KMS-11 (cell line): ENCODE data around the gene ZNF142.

Experiments
- H2AFZ ChIP-seq: fragments of 200-600 bp; sonication (generic); 2 replicates; pipeline ENCODE4 v1.6.1; 2016; ENCODE audit warnings: antibody characterized with exemption, mixed run types, low read depth
- H3K27ac ChIP-seq: fragments of 200-600 bp; sonication (generic); 2 replicates; pipeline ENCODE4 v1.6.1; 2016; ENCODE audit warnings: mild to moderate bottlenecking, mixed run types
- H3K27me3 ChIP-seq: fragments of 200-600 bp; sonication (generic); 2 replicates; pipeline ENCODE4 v1.6.1; 2017; ENCODE audit warnings: mild to moderate bottlenecking, low read depth, mixed run types, moderate library complexity; ENCODE audit not compliant: insufficient read depth
- H3K36me3 ChIP-seq: fragments of 200-600 bp; sonication (generic); 2 replicates; pipeline ENCODE4 v1.6.1; 2017; ENCODE audit warnings: mild to moderate bottlenecking, mixed run types; ENCODE audit not compliant: insufficient read depth
- H3K4me1 ChIP-seq: fragments of 200-600 bp; sonication (generic); 2 replicates; pipeline ENCODE4 v1.6.1; 2016; ENCODE audit warnings: mild to moderate bottlenecking, low read depth, mixed run types; ENCODE audit not compliant: poor library complexity, severe bottlenecking
- H3K4me2 ChIP-seq: fragments of 200-600 bp; sonication (generic); 2 replicates; pipeline ENCODE4 v1.7.0; 2016; ENCODE audit warnings: mild to moderate bottlenecking, mixed run types
- H3K4me3 ChIP-seq: fragments of 200-600 bp; sonication (generic); IDR thresholded peaks from 2 replicates; pipeline ENCODE4 v1.6.1; 2017; ENCODE audit warnings: low read depth, low read length, mixed read lengths; ENCODE audit not compliant: insufficient read depth
- H3K79me2 ChIP-seq: fragments of 200-600 bp; sonication (generic); 2 replicates; pipeline ENCODE4 v1.6.1; 2016; ENCODE audit warnings: low read depth, mixed run types; ENCODE audit not compliant: insufficient read depth
- H3K9ac ChIP-seq: fragments of 200-600 bp; sonication (generic); 2 replicates; pipeline ENCODE4 v1.6.1; 2016; ENCODE audit warnings: mild to moderate bottlenecking, mixed run types
- H4K20me1 ChIP-seq: fragments of 200-600 bp; sonication (generic); 2 replicates; pipeline ENCODE4 v1.6.1; 2016; ENCODE audit warnings: mild to moderate bottlenecking, mixed run types; ENCODE audit not compliant: insufficient read depth
- CTCF ChIP-seq: fragments of 200-600 bp; sonication (generic); conservative IDR thresholded peaks from 2 replicates; pipeline ENCODE4 v1.6.1; 2017; ENCODE audit warnings: low read depth, mild to moderate bottlenecking, antibody characterized with exemption, low read length, moderate library complexity, mixed read lengths

ZNF142 gene

DNA sequence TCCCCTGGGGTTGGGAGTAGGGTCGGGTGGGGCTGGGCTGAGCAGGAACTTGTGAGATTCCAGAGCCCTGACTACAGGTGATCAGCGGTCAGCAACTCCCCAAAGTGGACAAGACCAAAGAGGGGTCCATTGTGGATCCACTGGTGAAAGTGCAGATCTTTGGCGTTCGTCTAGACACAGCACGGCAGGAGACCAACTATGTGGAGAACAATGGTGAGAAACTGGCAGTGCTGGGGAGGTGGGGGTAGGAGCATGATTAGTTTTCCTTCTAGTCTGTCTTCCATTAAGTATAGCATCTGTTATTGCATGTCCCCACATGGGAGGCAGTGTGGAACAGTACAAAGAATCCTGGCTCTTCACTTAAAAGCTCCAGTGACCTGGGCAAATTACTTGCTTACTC lies 23.7 kb downstream of the ZNF142 start:
- peaks cover 4% of the 10 kb centered on the region; the same call in 1 of the 2 replicates for H3K36me3 ChIP-seq
- no peak overlapping the region for H3K4me2 ChIP-seq
- H4K20me1 ChIP-seq = no peaks in the 10 kb centered on the region
- no peaks in the 10 kb centered on the region for H3K79me2 ChIP-seq
- H3K4me1 ChIP-seq = no peaks in the 10 kb centered on the region
- H2AFZ ChIP-seq = no peak overlapping the region
- no peak overlapping the region for H3K9ac ChIP-seq
- no peak for TF ChIP-seq CTCF
- no peaks in the 10 kb centered on the region for H3K27me3 ChIP-seq
- no peak overlapping the region for H3K27ac ChIP-seq
- H3K4me3 ChIP-seq = no peak overlapping the region

DNA sequence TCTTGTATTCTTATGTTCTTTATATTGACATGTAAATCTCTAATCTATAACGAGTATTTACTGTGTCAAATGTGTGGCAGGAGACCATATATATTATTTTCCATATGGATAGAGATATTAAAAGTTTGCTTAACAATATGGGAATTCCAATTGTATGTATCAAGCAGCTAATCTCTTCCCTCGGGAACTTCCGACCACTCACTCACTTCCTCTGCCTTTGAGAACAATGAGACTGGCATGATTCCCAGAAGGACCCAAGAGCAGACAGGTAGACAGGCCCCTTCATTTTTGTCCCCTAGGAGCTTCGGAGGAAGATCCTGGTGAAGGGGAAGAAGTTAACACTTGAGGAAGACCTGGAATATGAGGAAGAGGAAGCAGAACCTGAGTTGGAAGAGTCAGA lies 27.6 kb downstream of the ZNF142 start:
- TF ChIP-seq CTCF = no peak
- no peaks in the 10 kb centered on the region for H4K20me1 ChIP-seq
- H3K4me3 ChIP-seq = no peak overlapping the region
- H3K27me3 ChIP-seq = no peaks in the 10 kb centered on the region
- H3K27ac ChIP-seq = no peak overlapping the region
- H3K79me2 ChIP-seq = no peaks in the 10 kb centered on the region
- no peak overlapping the region for H3K4me2 ChIP-seq
- H2AFZ ChIP-seq = no peak overlapping the region
- no peak overlapping the region for H3K9ac ChIP-seq
- H3K4me1 ChIP-seq = no peaks in the 10 kb centered on the region
- no peaks in the 10 kb centered on the region for H3K36me3 ChIP-seq

- no peaks in the 10 kb centered on the region for H3K27me3 ChIP-seq
- H4K20me1 ChIP-seq = no peaks in the 10 kb centered on the region
- no peak overlapping the region for H2AFZ ChIP-seq
- no peaks in the 10 kb centered on the region for H3K36me3 ChIP-seq
- no peak for TF ChIP-seq CTCF
- no peak overlapping the region for H3K4me2 ChIP-seq
- no peaks in the 10 kb centered on the region for H3K4me1 ChIP-seq
- H3K27ac ChIP-seq = no peak overlapping the region
- H3K4me3 ChIP-seq = no peak overlapping the region
- H3K79me2 ChIP-seq = no peaks in the 10 kb centered on the region
- no peak overlapping the region for H3K9ac ChIP-seq
Observed at GRCh38 chr2:218627939-218628338, 31.5 kb downstream of the ZNF142 start.

DNA sequence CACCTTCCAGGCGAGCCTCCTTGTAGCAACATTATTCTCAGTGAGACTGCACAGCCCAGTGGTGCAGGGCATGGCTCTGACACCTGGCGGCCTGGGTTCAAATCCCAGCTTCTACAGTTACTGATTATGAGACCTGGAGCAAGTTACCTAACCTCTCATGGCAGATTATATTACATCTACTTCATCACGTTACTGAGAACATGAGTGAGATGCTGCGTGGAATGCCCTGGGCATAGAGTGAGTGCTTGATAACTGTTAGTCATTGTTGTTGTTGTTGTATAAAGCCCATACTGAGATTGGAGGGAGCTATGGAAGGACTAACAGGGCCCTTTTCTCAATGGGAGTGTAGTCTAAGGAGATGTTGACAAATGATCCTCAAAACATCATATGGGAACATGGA lies 33.1 kb downstream of the ZNF142 start:
- Histone ChIP-seq H3K36me3 (no peaks in the 10 kb centered on the region), H3K4me2 (no peak overlapping the region), H3K79me2 (no peaks in the 10 kb centered on the region), H3K27ac (no peak overlapping the region), H4K20me1 (no peaks in the 10 kb centered on the region), H2AFZ (no peak overlapping the region), H3K4me1 (no peaks in the 10 kb centered on the region), H3K4me3 (no peak overlapping the region), H3K27me3 (no peaks in the 10 kb centered on the region), H3K9ac (no peak overlapping the region)
- TF ChIP-seq CTCF = no peak

- no peaks in the 10 kb centered on the region for H3K79me2 ChIP-seq
- H3K4me3 ChIP-seq = no peak overlapping the region
Observed at GRCh38 chr2:218623366-218623705, 36.1 kb downstream of the ZNF142 start.

More at GRCh38 chr2:218623366-218623705, 36.1 kb downstream of the ZNF142 start:
- Histone ChIP-seq H2AFZ (no peak overlapping the region), H3K4me2 (no peak overlapping the region), H3K9ac (no peak overlapping the region), H3K36me3 (no peaks in the 10 kb centered on the region), H3K4me1 (no peaks in the 10 kb centered on the region), H3K27me3 (no peaks in the 10 kb centered on the region), H4K20me1 (no peaks in the 10 kb centered on the region), H3K27ac (no peak overlapping the region)
- TF ChIP-seq CTCF = no peak
